Measurements from ENCODE around the gene LRRC8E.

DNA sequence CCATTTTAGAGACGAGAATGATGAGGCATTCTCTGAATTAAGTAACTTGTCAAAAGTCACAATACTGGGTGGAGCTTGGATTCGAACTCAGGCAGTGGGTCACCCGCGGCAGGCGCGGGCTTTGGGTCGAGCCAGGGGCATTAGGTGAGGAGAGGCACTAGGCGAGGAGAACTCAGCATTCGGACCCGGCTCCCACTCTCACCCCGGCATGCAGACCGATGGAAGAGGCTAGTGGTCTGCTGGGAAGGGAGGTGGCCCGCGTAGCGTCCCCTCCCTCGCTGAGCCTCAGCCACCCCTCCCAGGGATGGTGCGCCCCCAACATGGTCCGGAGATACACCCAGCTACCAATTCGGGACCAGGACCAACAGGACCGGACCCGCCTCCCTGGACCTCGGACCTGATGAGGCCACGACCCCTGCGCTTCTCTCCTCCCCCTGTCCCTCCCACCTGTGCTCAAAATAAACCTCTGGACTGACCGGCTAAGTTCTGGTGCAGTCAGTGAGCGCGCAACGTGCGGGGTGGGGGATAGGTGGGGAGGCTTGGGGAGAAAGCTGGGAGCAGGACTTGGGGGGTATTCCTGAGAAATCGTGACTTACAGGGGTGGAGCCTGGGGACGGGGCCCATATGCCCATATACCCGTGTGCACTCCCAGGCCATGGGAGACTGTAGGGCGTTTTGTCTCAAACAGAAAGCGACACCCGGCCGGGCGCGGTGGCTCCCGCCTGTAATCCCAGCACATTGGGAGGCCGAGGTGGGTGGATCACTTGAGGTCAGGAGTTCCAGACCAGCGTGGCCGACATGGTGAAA lies 30.5 kb downstream of the LRRC8E start:
- TF ChIP-seq, protein P1, sequence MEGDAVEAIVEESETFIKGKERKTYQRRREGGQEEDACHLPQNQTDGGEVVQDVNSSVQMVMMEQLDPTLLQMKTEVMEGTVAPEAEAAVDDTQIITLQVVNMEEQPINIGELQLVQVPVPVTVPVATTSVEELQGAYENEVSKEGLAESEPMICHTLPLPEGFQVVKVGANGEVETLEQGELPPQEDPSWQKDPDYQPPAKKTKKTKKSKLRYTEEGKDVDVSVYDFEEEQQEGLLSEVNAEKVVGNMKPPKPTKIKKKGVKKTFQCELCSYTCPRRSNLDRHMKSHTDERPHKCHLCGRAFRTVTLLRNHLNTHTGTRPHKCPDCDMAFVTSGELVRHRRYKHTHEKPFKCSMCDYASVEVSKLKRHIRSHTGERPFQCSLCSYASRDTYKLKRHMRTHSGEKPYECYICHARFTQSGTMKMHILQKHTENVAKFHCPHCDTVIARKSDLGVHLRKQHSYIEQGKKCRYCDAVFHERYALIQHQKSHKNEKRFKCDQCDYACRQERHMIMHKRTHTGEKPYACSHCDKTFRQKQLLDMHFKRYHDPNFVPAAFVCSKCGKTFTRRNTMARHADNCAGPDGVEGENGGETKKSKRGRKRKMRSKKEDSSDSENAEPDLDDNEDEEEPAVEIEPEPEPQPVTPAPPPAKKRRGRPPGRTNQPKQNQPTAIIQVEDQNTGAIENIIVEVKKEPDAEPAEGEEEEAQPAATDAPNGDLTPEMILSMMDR (conservative IDR thresholded peaks at IDR 0.05 in 1 of 2, IDR thresholded peaks at IDR 0.05 in 1 of 2; ENCODE audit: extremely low read depth in 1 of 2, insufficient read depth in 1 of 2, low read depth in 1 of 2, low read length in 2 of 2): no peak
- TF ChIP-seq EZH2 (IDR thresholded peaks at IDR 0.05; ENCODE audit: borderline replicate concordance, low read length): no peak

All from mammary epithelial cell (primary cell).